Lower leg skin (tissue), 3 donors: ENCODE results near the gene NRF1.

Source experiments
- CTCF ChIP-seq, 3 donors: fragments of 450-650 bp; IDR thresholded peaks; one replicate each; pipeline ENCODE4 v1.5.1; 2016; ENCODE audit warnings: antibody characterized with exemption in 3 of 3, mild to moderate bottlenecking in 3 of 3, moderate library complexity in 2 of 3
- POLR2A ChIP-seq, 2 donors: fragments of 450-650 bp; IDR thresholded peaks; one replicate each; pipeline ENCODE4 v1.6.1; 2016 to 2017; ENCODE audit warnings: antibody characterized with exemption in 2 of 2, mild to moderate bottlenecking in 1 of 2, moderate library complexity in 1 of 2

- TF ChIP-seq CTCF (IDR thresholded peaks at IDR 0.05) = no peak
- no peak for TF ChIP-seq POLR2A (IDR thresholded peaks at IDR 0.05)
These were observed 33.2 kb downstream of the NRF1 start for GRCh38 chr7:129644634-129645230.
